Peyer's patch (tissue), 4 donors: Measurements from ENCODE around the gene DPH2.

Source experiments
- CTCF ChIP-seq, 6 experiments: fragments of 450-650 bp in 4 of 6; fragments of 200-600 bp in 2 of 6; sonication (generic) in 1 of 6; IDR thresholded peaks; one replicate each; pipeline ENCODE4 v1.5.1; 2017 to 2019; ENCODE audit warnings: antibody characterized with exemption in 6 of 6, mild to moderate bottlenecking in 3 of 6, moderate library complexity in 1 of 6
- POLR2A ChIP-seq, 2 donors: fragments of 450-650 bp; IDR thresholded peaks; one replicate each; pipeline ENCODE4 v1.5.1; 2017; ENCODE audit warnings: antibody characterized with exemption in 2 of 2, mild to moderate bottlenecking in 2 of 2, moderate library complexity in 2 of 2

- no peak for TF ChIP-seq POLR2A (IDR thresholded peaks at IDR 0.05)
- no peak for TF ChIP-seq CTCF (IDR thresholded peaks at IDR 0.05)
Observed at GRCh38 chr1:43925846-43926245, 44.0 kb upstream of the DPH2 start.
